ENCODE measurements around the gene TLE7. TPM values are rescaled to one million over a fixed set of nuclear protein-coding genes. Genes with fewer than 3 reads are reported as not detected.

Gene TLE7
- total RNA-seq, 2 donors from 2014 or later, result not detected

GRCh38 chr16:71476457-71477124 lies 34.7 kb upstream of the TLE7 start:
- Histone ChIP-seq H3K27ac (no peak overlapping the region), H3K9me3 (no peaks in the 10 kb centered on the region), H3K4me1 (no peaks in the 10 kb centered on the region), H3K36me3 (replicated peaks in 1 of 2; ENCODE audit: insufficient read depth in 1 of 2, low read depth in 2 of 2) (peaks cover 0 to 11% of the 10 kb centered on the region in 2 donors), H3K27me3 (no peaks in the 10 kb centered on the region), H3K4me3 (no peak overlapping the region)
- TF ChIP-seq CTCF (IDR thresholded peaks at IDR 0.05) (no peak), POLR2A (IDR thresholded peaks at IDR 0.05) (no peak)
- ATAC-seq (no peak), DNase-seq (no peak)
- 87 to 90% methylated on average over 4 of the region's 4 CpGs for WGBS, 2 donors
- intact Hi-C loops (cut with DNase I), result no loop called here

GRCh38 chr16:71474864-71475263 lies 33.0 kb upstream of the TLE7 start:
- H3K4me3 ChIP-seq, result no peak overlapping the region
- H3K9me3 ChIP-seq, result no peaks in the 10 kb centered on the region
- no peak overlapping the region for H3K27ac ChIP-seq
- no peaks in the 10 kb centered on the region for H3K4me1 ChIP-seq
- 86 to 90% methylated on average over 3 of the region's 3 CpGs for WGBS, 2 donors
- TF ChIP-seq POLR2A (IDR thresholded peaks at IDR 0.05) (no peak), CTCF (IDR thresholded peaks at IDR 0.05) (no peak)
- DNase-seq (no peak), ATAC-seq (no peak)
- H3K27me3 ChIP-seq, result no peaks in the 10 kb centered on the region
- intact Hi-C loops (cut with DNase I), result no loop called here
- peaks cover 0 to 11% of the 10 kb centered on the region in 2 donors for H3K36me3 ChIP-seq (replicated peaks in 1 of 2; ENCODE audit: insufficient read depth in 1 of 2, low read depth in 2 of 2)

GRCh38 chr16:71473891-71474290 lies 32.0 kb upstream of the TLE7 start:
- Histone ChIP-seq H3K4me3 (no peak overlapping the region), H3K9me3 (no peaks in the 10 kb centered on the region), H3K27me3 (no peaks in the 10 kb centered on the region), H3K27ac (no peak overlapping the region), H3K4me1 (no peaks in the 10 kb centered on the region), H3K36me3 (replicated peaks in 1 of 2; ENCODE audit: insufficient read depth in 1 of 2, low read depth in 2 of 2) (peaks cover 0 to 11% of the 10 kb centered on the region in 2 donors)
- no peak for DNase-seq
- no peak for TF ChIP-seq POLR2A (IDR thresholded peaks at IDR 0.05)
- TF ChIP-seq CTCF (IDR thresholded peaks at IDR 0.05), result no peak
- WGBS, 2 donors, result 88 to 89% methylated on average over 5 of the region's 5 CpGs
- no peak for ATAC-seq
- intact Hi-C loops (cut with DNase I), result no loop called here

GRCh38 chr16:71472931-71473330 lies 31.1 kb upstream of the TLE7 start:
- Histone ChIP-seq H3K27ac (no peak overlapping the region), H3K4me3 (no peak overlapping the region), H3K4me1 (no peaks in the 10 kb centered on the region), H3K27me3 (no peaks in the 10 kb centered on the region), H3K9me3 (no peaks in the 10 kb centered on the region), H3K36me3 (replicated peaks in 1 of 2; ENCODE audit: insufficient read depth in 1 of 2, low read depth in 2 of 2) (peaks cover 0 to 10% of the 10 kb centered on the region in 2 donors)
- 91 to 93% methylated on average over 2 of the region's 2 CpGs for WGBS, 2 donors
- TF ChIP-seq CTCF (IDR thresholded peaks at IDR 0.05) (no peak), POLR2A (IDR thresholded peaks at IDR 0.05) (no peak)
- ATAC-seq, result no peak
- intact Hi-C loops (cut with DNase I), result no loop called here
- DNase-seq, result no peak

GRCh38 chr16:71472051-71472450 lies 30.2 kb upstream of the TLE7 start:
- intact Hi-C loops (cut with DNase I), result no loop called here
- H3K27me3 ChIP-seq, result no peaks in the 10 kb centered on the region
- TF ChIP-seq CTCF (IDR thresholded peaks at IDR 0.05) (no peak), POLR2A (IDR thresholded peaks at IDR 0.05) (no peak)
- DNase-seq, result no peak
- H3K27ac ChIP-seq, result no peak overlapping the region
- no peaks in the 10 kb centered on the region for H3K4me1 ChIP-seq
- H3K36me3 ChIP-seq (replicated peaks in 1 of 2; ENCODE audit: insufficient read depth in 1 of 2, low read depth in 2 of 2), result peaks cover 0 to 9% of the 10 kb centered on the region in 2 donors
- no peak overlapping the region for H3K4me3 ChIP-seq
- H3K9me3 ChIP-seq, result no peaks in the 10 kb centered on the region
- no peak for ATAC-seq
- WGBS, 2 donors, result 61 to 66% methylated on average over 2 of the region's 2 CpGs
